GM12878 (cell line): ENCODE results near the gene CLNK. TPM values are rescaled to one million over a fixed set of nuclear protein-coding genes. Genes with fewer than 3 reads are reported as not detected.

ENCODE experiments used
- ATAC-seq: fragments of 200-7000 bp; cut with Tn5 transposase; 3 replicates; pipeline ENCODE4 v1.9.1; 2020; ENCODE audit warnings: mild to moderate bottlenecking, moderate library complexity
- BruUV-seq: library from RNA; stranded (reverse); fragments of 400-500 nt; replicated peaks from 2 replicates; lab custom pipeline; 2021; lab: Mats Ljungman, UMichigan
- CTCF ChIA-PET: fragments of 300-600 bp; sonication (Branson Sonifier 250); formaldehyde crosslinking; extraction: SDS; loops from one replicate; lab custom pipeline; 2021; ENCODE audit warnings: inconsistent platforms; lab: Yijun Ruan, JAX
- POLR2A ChIA-PET: fragments of 350-600 bp; formaldehyde crosslinking; extraction: SDS; loops from one replicate; lab custom pipeline; 2021; ENCODE audit warnings: inconsistent platforms; lab: Charles Lee
- RAD21 ChIA-PET: fragments of 300-600 bp; sonication (Branson Sonifier 250); formaldehyde crosslinking; loops from one replicate; lab custom pipeline; 2023; ENCODE audit warnings: antibody characterized with exemption; ENCODE audit not compliant: unreplicated experiment; lab: Charles Lee
- SMC1A ChIA-PET: fragments of 300-600 bp; sonication (Branson Sonifier 250); formaldehyde crosslinking; loops from one replicate; lab custom pipeline; 2023; ENCODE audit not compliant: unreplicated experiment, uncharacterized antibody; lab: Charles Lee
- DNase-seq: peaks from one replicate; pipeline ENCODE4 v3.0.0-alpha.2; 2011; ENCODE audit warnings: low read depth, low spot score
- FAIRE-seq: peaks from 3 replicates; lab custom pipeline; 2011; peaks lifted over from hg19 to GRCh38; lab: Jason Lieb, UNC
- H2AFZ ChIP-seq: 2 replicates; pipeline ENCODE4 v1.6.0; 2011; ENCODE audit warnings: low read depth, low read length, control low read depth; ENCODE audit not compliant: control insufficient read depth
- H3K27ac ChIP-seq: 2 replicates; pipeline ENCODE4 v1.5.1; 2011; ENCODE audit warnings: control low read depth; ENCODE audit not compliant: control insufficient read depth, insufficient read depth
- H3K27me3 ChIP-seq, 2 experiments: replicated peaks in 1 of 2; 2 replicates each; pipeline versions ENCODE4 v1.6.0 to v1.6.1; 2011; ENCODE audit warnings: low read length in 1 of 2; ENCODE audit not compliant: control insufficient read depth in 2 of 2, insufficient read depth in 2 of 2
- H3K36me3 ChIP-seq, 2 experiments: 2 replicates each; pipeline ENCODE4 v1.5.1; 2011; ENCODE audit warnings: low read length in 1 of 2; ENCODE audit not compliant: control insufficient read depth in 2 of 2, insufficient read depth in 2 of 2
- H3K4me1 ChIP-seq: 2 replicates; pipeline ENCODE4 v1.6.1; 2011; ENCODE audit warnings: mild to moderate bottlenecking, low read length, moderate library complexity, mixed read lengths; ENCODE audit not compliant: control insufficient read depth, insufficient read depth
- H3K4me2 ChIP-seq: 2 replicates; pipeline ENCODE4 v1.6.0; 2011; ENCODE audit warnings: control low read depth; ENCODE audit not compliant: control insufficient read depth, insufficient read depth
- H3K4me3 ChIP-seq: fragments of 200-600 bp; sonication (generic); 2 replicates; pipeline ENCODE4 v1.5.1; 2016
- H3K79me2 ChIP-seq: 2 replicates; pipeline ENCODE4 v1.6.0; 2011; ENCODE audit warnings: low read length; ENCODE audit not compliant: control insufficient read depth, insufficient read depth
- H3K9ac ChIP-seq: 2 replicates; pipeline ENCODE4 v1.8.0; 2011; ENCODE audit warnings: low read length, control low read depth, mixed read lengths; ENCODE audit not compliant: control insufficient read depth, insufficient read depth
- H3K9me3 ChIP-seq: replicated peaks from 3 replicates; pipeline ENCODE4 v1.5.1; 2011; ENCODE audit warnings: mild to moderate bottlenecking, low read length; ENCODE audit not compliant: control insufficient read depth, insufficient read depth
- H4K20me1 ChIP-seq: 2 replicates; pipeline ENCODE4 v1.6.0; 2011; ENCODE audit not compliant: control insufficient read depth, insufficient read depth
- ATF7 ChIP-seq: fragments of 450-650 bp; IDR thresholded peaks from 2 replicates; pipeline ENCODE4 v1.6.1; 2016; ENCODE audit warnings: low read depth, mild to moderate bottlenecking
- BMI1 ChIP-seq: fragments of 450-650 bp; IDR thresholded peaks from 2 replicates; pipeline ENCODE4 v1.6.1; 2016; ENCODE audit warnings: mild to moderate bottlenecking, moderate library complexity, borderline replicate concordance
- CBFB ChIP-seq: IDR thresholded peaks from 2 replicates; pipeline ENCODE4 v1.6.1; 2016; ENCODE audit warnings: antibody characterized with exemption, low read depth
- CBX5 ChIP-seq: sonication (generic); IDR thresholded peaks from 2 replicates; pipeline ENCODE4 v1.6.1; 2016; ENCODE audit warnings: low read depth, moderate library complexity, mild to moderate bottlenecking, inconsistent platforms
- CHD2 ChIP-seq: IDR thresholded peaks from 2 replicates; pipeline ENCODE4 v1.6.1; 2011; ENCODE audit warnings: low read depth, low read length, improper control_type of control experiment, borderline replicate concordance
- CREB1 ChIP-seq: IDR thresholded peaks from 2 replicates; pipeline ENCODE4 v1.6.1; 2012; ENCODE audit warnings: low read depth, mild to moderate bottlenecking, inconsistent platforms
- DPF2 ChIP-seq: fragments of 450-650 bp; IDR thresholded peaks from 2 replicates; pipeline ENCODE4 v1.6.1; 2017; ENCODE audit warnings: mild to moderate bottlenecking
- EED ChIP-seq: sonication (generic); IDR thresholded peaks from 2 replicates; pipeline ENCODE4 v1.6.1; 2016; ENCODE audit warnings: antibody characterized with exemption, low read depth
- ETV6 ChIP-seq, 2 experiments: fragments of 450-650 bp in 1 of 2; IDR thresholded peaks in 1 of 2; conservative IDR thresholded peaks in 1 of 2; 2 replicates each; pipeline ENCODE4 v1.6.1; 2014; ENCODE audit warnings: antibody characterized with exemption in 1 of 2, borderline replicate concordance in 1 of 2, low read depth in 1 of 2, mild to moderate bottlenecking in 1 of 2, moderate library complexity in 1 of 2
- IKZF2 ChIP-seq, 2 experiments: fragments of 450-650 bp; IDR thresholded peaks; 2 replicates each; pipeline ENCODE4 v1.6.1; 2017; ENCODE audit warnings: mild to moderate bottlenecking in 2 of 2, moderate library complexity in 2 of 2
- IRF4 ChIP-seq: IDR thresholded peaks from 2 replicates; pipeline ENCODE4 v1.6.1; 2011; ENCODE audit warnings: low read depth, low read length
- KAT2A ChIP-seq: conservative IDR thresholded peaks from 2 replicates; pipeline ENCODE4 v1.6.1; 2011; ENCODE audit warnings: low read depth, low read length; ENCODE audit not compliant: control insufficient read depth
- KLF5 ChIP-seq: fragments of 450-650 bp; IDR thresholded peaks from 2 replicates; pipeline ENCODE4 v1.6.1; 2014; ENCODE audit warnings: mild to moderate bottlenecking; ENCODE audit not compliant: partially characterized antibody
- NFIC ChIP-seq: IDR thresholded peaks from 2 replicates; pipeline ENCODE4 v1.6.1; 2012; ENCODE audit warnings: low read depth, mild to moderate bottlenecking, inconsistent platforms, low read length, moderate library complexity
- POLR2AphosphoS5 ChIP-seq: IDR thresholded peaks from 2 replicates; pipeline ENCODE4 v1.6.1; 2011; ENCODE audit warnings: mild to moderate bottlenecking, low read length, inconsistent platforms
- RCOR1 ChIP-seq: conservative IDR thresholded peaks from 2 replicates; pipeline ENCODE4 v1.6.1; 2012; ENCODE audit warnings: low read depth, low read length, improper control_type of control experiment
- RFX5 ChIP-seq: IDR thresholded peaks from 2 replicates; pipeline ENCODE4 v1.6.1; 2011; ENCODE audit warnings: low read depth, low read length, improper control_type of control experiment
- RUNX3 ChIP-seq: IDR thresholded peaks from 2 replicates; pipeline ENCODE4 v1.6.1; 2012; ENCODE audit warnings: low read length, inconsistent platforms
- SMARCA5 ChIP-seq: fragments of 450-650 bp; IDR thresholded peaks from 2 replicates; pipeline ENCODE4 v1.6.1; 2017; ENCODE audit warnings: mild to moderate bottlenecking
- STAT1 ChIP-seq: fragments of 450-650 bp; conservative IDR thresholded peaks from 2 replicates; pipeline ENCODE4 v1.6.1; 2014; ENCODE audit warnings: antibody characterized with exemption, mild to moderate bottlenecking
- TAF1 ChIP-seq: IDR thresholded peaks from 2 replicates; pipeline ENCODE4 v1.6.1; 2011; ENCODE audit warnings: mild to moderate bottlenecking, low read depth, low read length, borderline replicate concordance
- TCF12 ChIP-seq: IDR thresholded peaks from 2 replicates; pipeline ENCODE4 v1.6.1; 2011; ENCODE audit warnings: low read depth, mild to moderate bottlenecking, low read length
- YBX1 ChIP-seq: fragments of 450-650 bp; IDR thresholded peaks from 2 replicates; pipeline ENCODE4 v1.6.1; 2016; ENCODE audit warnings: antibody characterized with exemption
- WGBS: methylation state at CpG from one replicate; pipeline ENCODE4 v1.1.6; 2016; ENCODE audit warnings: low lambda C conversion rate; ENCODE audit not compliant: insufficient replicate concordance, insufficient coverage; ENCODE audit errors: missing lambda C conversion rate; 5-methylcytosine and 5-hydroxymethylcytosine counted together
- in situ Hi-C: fragments of 300-500 bp; cut with MboI; formaldehyde crosslinking; loops from 9 replicates; pipeline ENCODE4 v1.14.3; 2018; ENCODE audit warnings: mixed read lengths
- intact Hi-C: fragments of 100-400 bp; cut with micrococcal nuclease; formaldehyde crosslinking; loops from one replicate; pipeline ENCODE4 v1.14.2; 2022; ENCODE audit not compliant: unreplicated experiment
- polyA plus RNA-seq, 11 experiments: library from polyadenylated mRNA; depleted of rRNA in 4 of 11; unstranded in 6 of 11; stranded (reverse) in 5 of 11; fragments of >200 nt; fragmentation: Nextera tagmentation in 4 of 11; fragmentation: Illumina TruSeq in 1 of 11; extraction: Ambion mirVana in 4 of 11; extraction: Trizol in 1 of 11; gene quantifications; 1 replicate in 1 of 11; 2 replicates in 10 of 11; pipeline versions ENCODE4 v1.2.1 to v1.2.3, GENCODE V29; 2011 to 2016; ENCODE audit warnings: inconsistent platforms in 2 of 11, missing spikeins in 2 of 11, low read depth in 1 of 11
- total RNA-seq, 4 experiments: library from RNA; depleted of rRNA in 3 of 4; stranded (reverse); fragments of >200 nt in 3 of 4; fragmentation: Illumina TruSeq in 1 of 4; extraction: Trizol in 1 of 4; gene quantifications; 2 replicates each; pipeline versions ENCODE4 v1.2.1 to v1.2.3, GENCODE V29; 2013 to 2021
- TF ChIP-seq, protein P1 (sequence below): IDR thresholded peaks from 2 replicates; pipeline ENCODE4 v1.6.1; 2012; ENCODE audit warnings: low read depth, low read length, improper control_type of control experiment
- TF ChIP-seq, protein P2 (sequence below): IDR thresholded peaks from 2 replicates; pipeline ENCODE4 v1.6.1; 2012; ENCODE audit warnings: low read length, inconsistent platforms

CLNK gene
- total and polyA plus RNA-seq, 10 of the 15 experiments (the other 5 are each of a cell fraction or from before 2014, with no cell fraction given) = 2.1 to 14.3 (median 2.7) TPM

DNA sequence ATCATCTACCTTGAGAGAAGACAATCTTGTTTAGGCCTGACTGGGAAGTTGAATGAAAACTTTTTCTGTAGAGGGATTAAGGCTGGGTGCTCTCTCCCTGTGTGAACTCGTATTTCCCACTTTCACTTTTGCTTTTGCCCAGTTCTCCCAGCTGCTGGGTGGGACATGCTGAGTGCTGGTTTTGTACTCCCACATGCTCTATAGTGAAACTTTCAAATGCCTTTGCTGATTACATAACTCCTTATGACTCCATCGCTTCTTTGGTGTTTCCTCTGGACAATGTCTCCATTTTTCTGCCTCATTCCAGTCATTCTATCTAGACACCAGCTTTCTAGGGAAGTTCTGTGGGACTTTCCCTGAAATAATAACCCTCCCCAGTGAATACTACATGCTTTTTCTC is 100.5 kb downstream of the CLNK start (continued):
- TF ChIP-seq NFIC (0 out of 2 replicates have a peak, but pooled peaks have one; percentile 20), RUNX3 (peak; percentile 19; the same call in 1 of the 2 replicates), EED (peak; percentile 80), DPF2 (no peak), RCOR1 (no peak), CREB1 (0 out of 2 replicates have a peak, but pooled peaks have one; percentile 8), IRF4 (peak; percentile 64), ATF7 (0 out of 2 replicates have a peak, but pooled peaks have one; percentile 24), TCF12 (0 out of 2 replicates have a peak, but pooled peaks have one; percentile 21)

DNA sequence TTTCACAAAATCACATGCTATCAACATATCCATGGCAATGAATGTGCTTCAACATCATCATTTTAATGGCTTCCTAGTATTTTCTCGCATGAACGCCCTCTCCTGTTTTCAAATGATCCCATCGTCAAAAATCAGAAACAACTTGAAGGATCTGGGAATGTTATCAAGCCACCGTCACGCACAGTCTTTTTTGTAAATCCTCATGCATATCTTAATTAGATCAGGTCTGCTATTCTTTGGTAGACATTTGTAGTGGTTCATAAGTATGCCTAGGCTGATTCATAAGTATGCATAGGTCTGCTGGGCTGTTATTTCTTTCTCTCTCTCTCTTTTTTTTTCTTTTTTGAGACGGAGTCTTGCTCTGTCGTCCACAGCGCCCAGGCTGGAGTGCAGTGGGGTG is 101.6 kb downstream of the CLNK start:
- no peak overlapping the region for H2AFZ ChIP-seq
- no peaks in the 10 kb centered on the region for H4K20me1 ChIP-seq
- 92% methylated on average over 8 of the region's 8 CpGs for WGBS
- no peaks in the 10 kb centered on the region for H3K9me3 ChIP-seq
- intact Hi-C loops (loop anchor here (1.0 to 5.0 kb wide), 4 partner anchors 147 to 1137 kb away; no protein-coding TSS in a partner anchor), in situ Hi-C loops (loop anchor here (5.0 kb wide), 1 partner anchor 839 kb away; no protein-coding TSS in a partner anchor)
- H3K9ac ChIP-seq = no peak overlapping the region
- no peak for FAIRE-seq
- ATAC-seq = peak; percentile 39
- ChIA-PET SMC1A (interaction anchor here (0.8 to 5.2 kb wide), 7 partner anchors 14 to 841 kb away, joined by 3 to 27 read pairs (median 4); no protein-coding TSS in a partner anchor), RAD21 (interaction anchor here (1.1 to 2.2 kb wide), 2 partner anchors 145 to 972 kb away, joined by 3 to 5 read pairs; no protein-coding TSS in a partner anchor), POLR2A (no interaction called here), CTCF (interaction anchor here (1.0 to 3.4 kb wide), 7 partner anchors 16 to 1139 kb away, joined by 3 to 10 read pairs (median 3); no protein-coding TSS in a partner anchor)
- H3K27me3 ChIP-seq = no peaks in the 10 kb centered on the region
- BruUV-seq = no TSS peak
- no peak for DNase-seq
- no peak overlapping the region for H3K4me2 ChIP-seq
- H3K79me2 ChIP-seq = no peaks in the 10 kb centered on the region
- no peaks in the 10 kb centered on the region for H3K36me3 ChIP-seq
- H3K4me3 ChIP-seq = no peak overlapping the region
- H3K4me1 ChIP-seq = peaks cover 15% of the 10 kb centered on the region
- no peak overlapping the region for H3K27ac ChIP-seq
- TF ChIP-seq SMARCA5 = no peak
- no peak for TF ChIP-seq IKZF2 (IDR thresholded peaks at IDR 0.05)
- no peak for TF ChIP-seq STAT1
- no peak for TF ChIP-seq CBX5
- TF ChIP-seq ETV6 (conservative IDR thresholded peaks at IDR 0.05 in 1 of 2, IDR thresholded peaks at IDR 0.05 in 1 of 2; ENCODE audit: borderline replicate concordance in 1 of 2, low read depth in 1 of 2) = no peak
- no peak for TF ChIP-seq YBX1
- no peak for TF ChIP-seq CBFB
- no peak for TF ChIP-seq NFIC
- no peak for TF ChIP-seq KLF5
- TF ChIP-seq POLR2AphosphoS5 = no peak
- no peak for TF ChIP-seq CHD2
- TF ChIP-seq, protein P1, sequence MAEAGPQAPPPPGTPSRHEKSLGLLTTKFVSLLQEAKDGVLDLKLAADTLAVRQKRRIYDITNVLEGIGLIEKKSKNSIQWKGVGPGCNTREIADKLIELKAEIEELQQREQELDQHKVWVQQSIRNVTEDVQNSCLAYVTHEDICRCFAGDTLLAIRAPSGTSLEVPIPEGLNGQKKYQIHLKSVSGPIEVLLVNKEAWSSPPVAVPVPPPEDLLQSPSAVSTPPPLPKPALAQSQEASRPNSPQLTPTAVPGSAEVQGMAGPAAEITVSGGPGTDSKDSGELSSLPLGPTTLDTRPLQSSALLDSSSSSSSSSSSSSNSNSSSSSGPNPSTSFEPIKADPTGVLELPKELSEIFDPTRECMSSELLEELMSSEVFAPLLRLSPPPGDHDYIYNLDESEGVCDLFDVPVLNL = no peak
- TF ChIP-seq RFX5 = no peak
- TF ChIP-seq BMI1 = no peak
- no peak for TF ChIP-seq TAF1
- TF ChIP-seq KAT2A = no peak
- TF ChIP-seq, protein P2, sequence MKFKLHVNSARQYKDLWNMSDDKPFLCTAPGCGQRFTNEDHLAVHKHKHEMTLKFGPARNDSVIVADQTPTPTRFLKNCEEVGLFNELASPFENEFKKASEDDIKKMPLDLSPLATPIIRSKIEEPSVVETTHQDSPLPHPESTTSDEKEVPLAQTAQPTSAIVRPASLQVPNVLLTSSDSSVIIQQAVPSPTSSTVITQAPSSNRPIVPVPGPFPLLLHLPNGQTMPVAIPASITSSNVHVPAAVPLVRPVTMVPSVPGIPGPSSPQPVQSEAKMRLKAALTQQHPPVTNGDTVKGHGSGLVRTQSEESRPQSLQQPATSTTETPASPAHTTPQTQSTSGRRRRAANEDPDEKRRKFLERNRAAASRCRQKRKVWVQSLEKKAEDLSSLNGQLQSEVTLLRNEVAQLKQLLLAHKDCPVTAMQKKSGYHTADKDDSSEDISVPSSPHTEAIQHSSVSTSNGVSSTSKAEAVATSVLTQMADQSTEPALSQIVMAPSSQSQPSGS = no peak
